SK-N-SH treated with all-trans-retinoic acid at 6 μM for 48 hours (cell line): Measurements from ENCODE around the gene SERPINA6.

Experiments
- CREB5 ChIP-seq: fragments of 250-450 bp; sonication (Bioruptor Pico); IDR thresholded peaks from 2 replicates; pipeline ENCODE4 v1.5.1; 2020; ENCODE audit warnings: low read depth, mild to moderate bottlenecking, moderate library complexity
- ZNF565 ChIP-seq: fragments of 450-650 bp; formaldehyde crosslinking; conservative IDR thresholded peaks from 2 replicates; pipeline ENCODE4 v1.5.0; 2020; ENCODE audit warnings: low read depth, mild to moderate bottlenecking, moderate library complexity

GRCh38 chr14:94361682-94362081 lies 38.5 kb upstream of the SERPINA6 start:
- TF ChIP-seq CREB5 (CRISPR knock-in tag) (no peak), ZNF565 (CRISPR knock-in tag) (no peak)
